Ovary (tissue), 9 donors: ENCODE results near the gene CFAP251. TPM values are rescaled to one million over a fixed set of nuclear protein-coding genes. Genes with fewer than 3 reads are reported as not detected.
"Not testable (repeated sequence)": the region's sequence is repeated elsewhere in the genome, so short reads cannot be mapped to it uniquely, and the experiment has no call there.

Source experiments
- DNase-seq, 5 donors: peaks; one replicate each; pipeline ENCODE4 v3.0.0-alpha.2; 2019 to 2020
- H3K27ac ChIP-seq, 2 donors: fragments of 200-600 bp; one replicate each; pipeline versions ENCODE4 v1.5.1 to v1.8.0; 2019 to 2022
- H3K27me3 ChIP-seq: fragments of 200-600 bp; one replicate; pipeline ENCODE4 v1.8.0; 2022
- H3K36me3 ChIP-seq: fragments of 200-600 bp; sonication (generic); one replicate; pipeline ENCODE4 v1.5.1; 2019
- H3K4me1 ChIP-seq: one replicate; pipeline ENCODE4 v1.8.1; 2013; ENCODE audit warnings: mild to moderate bottlenecking, moderate library complexity; ENCODE audit not compliant: insufficient read depth
- H3K4me3 ChIP-seq: fragments of 200-600 bp; sonication (generic); one replicate; pipeline ENCODE4 v1.5.1; 2017
- H3K9me3 ChIP-seq, 2 donors: fragments of 200-600 bp in 1 of 2; sonication (generic) in 1 of 2; one replicate each; pipeline versions ENCODE4 v1.5.1 to v1.8.1; 2013 to 2019; ENCODE audit warnings: mild to moderate bottlenecking in 1 of 2, moderate library complexity in 1 of 2
- CTCF ChIP-seq, 3 donors: fragments of 450-650 bp in 2 of 3; fragments of 200-600 bp in 1 of 3; IDR thresholded peaks; one replicate each; pipeline versions ENCODE4 v1.5.1 to v1.8.0; 2016 to 2022; ENCODE audit warnings: antibody characterized with exemption in 3 of 3, mild to moderate bottlenecking in 1 of 3
- EP300 ChIP-seq: sonication (generic); formaldehyde crosslinking; IDR thresholded peaks from one replicate; pipeline ENCODE4 v1.6.1; 2017; ENCODE audit warnings: antibody characterized with exemption
- POLR2A ChIP-seq: fragments of 450-650 bp; IDR thresholded peaks from one replicate; pipeline ENCODE4 v1.6.1; 2017; ENCODE audit warnings: antibody characterized with exemption, mild to moderate bottlenecking, moderate library complexity
- WGBS, 3 donors: extraction: QIAGEN DNeasy Blood & Tissue Kit in 1 of 3; methylation state at CpG; one replicate each; pipeline versions ENCODE4 v1.1.5 to v1.1.7; 2013 to 2017; 5-methylcytosine and 5-hydroxymethylcytosine counted together
- intact Hi-C, 4 donors: fragments of 100-400 bp; cut with DNase I; formaldehyde crosslinking; loops; one replicate each; pipeline versions ENCODE4 v1.11.0 to v1.15.1; 2022 to 2023
- polyA plus RNA-seq, 2 donors: library from polyadenylated mRNA; stranded (reverse); fragments of 200-250 nt in 1 of 2; fragments of 350-450 nt in 1 of 2; fragmentation: Illumina TruSeq in 1 of 2; extraction: RNeasy Lipid Tissue Mini Kit (QIAGEN cat#74804) in 1 of 2; gene quantifications; one replicate each; pipeline ENCODE4 v1.2.3, GENCODE V29; 2013 to 2014
- total RNA-seq, 7 donors: library from RNA; depleted of rRNA in 2 of 7; stranded (reverse); fragments of >200 nt in 2 of 7; fragmentation: NEBNext Ultra II Directional in 3 of 7; extraction: Animal tissue kit (Norgen Biotek cat#: 25700) in 3 of 7; gene quantifications; one replicate each; pipeline versions ENCODE4 v1.1.0 to v1.2.4, GENCODE V29; 2016 to 2023
- donor health status: DM: no; HTN: no; CAD: no; lungs with moderate emphysema.
- donor health status: DM: no; HTN: no; CAD: no.
- donor health status: Bipolar disorder and iron deficiency.
- donor health status: DM: yes; HTN: yes; CAD: no.
- donor health status: DM: no; HTN: no; CAD: no.
- donor health status: DM: yes; HTN: yes; CAD: no.

Gene CFAP251
- total and polyA plus RNA-seq, 9 donors, result 1.2 to 28.7 (median 5.5) TPM

- DNase-seq, result no peak
- Histone ChIP-seq H3K9me3 (no peaks in the 10 kb centered on the region), H3K27me3 (no peaks in the 10 kb centered on the region), H3K27ac (no peak overlapping the region), H3K36me3 (no peaks in the 10 kb centered on the region), H3K4me1 (peaks cover 2% of the 10 kb centered on the region), H3K4me3 (no peak overlapping the region)
- intact Hi-C loops, result loop anchor here in 1 of 4 donors (10.0 kb wide), 1 partner anchor 204 kb away; no protein-coding TSS in a partner anchor
- TF ChIP-seq CTCF (IDR thresholded peaks at IDR 0.05), result no peak
- TF ChIP-seq EP300, result no peak
- no peak for TF ChIP-seq POLR2A
- WGBS, 3 donors, result 82 to 89% (median 86%) methylated on average over 2 of the region's 2 CpGs
Observed at GRCh38 chr12:121921066-121921465, 2.7 kb downstream of the CFAP251 start.

GRCh38 chr12:121925358-121925695 is 6.9 kb downstream of the CFAP251 start:
- peak overlapping the region in 1 of 2 donors; percentile 52 for H3K27ac ChIP-seq
- 11 to 34% (median 31%) methylated on average over 7 of the region's 7 CpGs for WGBS, 3 donors
- intact Hi-C loops, result loop anchor here in 1 of 4 donors (10.0 kb wide), 1 partner anchor 199 kb away; no protein-coding TSS in a partner anchor
- peak overlapping the region; percentile 5 for H3K4me3 ChIP-seq
- H3K27me3 ChIP-seq, result no peaks in the 10 kb centered on the region
- no peaks in the 10 kb centered on the region for H3K36me3 ChIP-seq
- H3K9me3 ChIP-seq, result no peaks in the 10 kb centered on the region
- TF ChIP-seq CTCF (IDR thresholded peaks at IDR 0.05) (no peak), EP300 (no peak), POLR2A (no peak)
- H3K4me1 ChIP-seq, result peaks cover 2% of the 10 kb centered on the region
- DNase-seq, result no peak

DNA sequence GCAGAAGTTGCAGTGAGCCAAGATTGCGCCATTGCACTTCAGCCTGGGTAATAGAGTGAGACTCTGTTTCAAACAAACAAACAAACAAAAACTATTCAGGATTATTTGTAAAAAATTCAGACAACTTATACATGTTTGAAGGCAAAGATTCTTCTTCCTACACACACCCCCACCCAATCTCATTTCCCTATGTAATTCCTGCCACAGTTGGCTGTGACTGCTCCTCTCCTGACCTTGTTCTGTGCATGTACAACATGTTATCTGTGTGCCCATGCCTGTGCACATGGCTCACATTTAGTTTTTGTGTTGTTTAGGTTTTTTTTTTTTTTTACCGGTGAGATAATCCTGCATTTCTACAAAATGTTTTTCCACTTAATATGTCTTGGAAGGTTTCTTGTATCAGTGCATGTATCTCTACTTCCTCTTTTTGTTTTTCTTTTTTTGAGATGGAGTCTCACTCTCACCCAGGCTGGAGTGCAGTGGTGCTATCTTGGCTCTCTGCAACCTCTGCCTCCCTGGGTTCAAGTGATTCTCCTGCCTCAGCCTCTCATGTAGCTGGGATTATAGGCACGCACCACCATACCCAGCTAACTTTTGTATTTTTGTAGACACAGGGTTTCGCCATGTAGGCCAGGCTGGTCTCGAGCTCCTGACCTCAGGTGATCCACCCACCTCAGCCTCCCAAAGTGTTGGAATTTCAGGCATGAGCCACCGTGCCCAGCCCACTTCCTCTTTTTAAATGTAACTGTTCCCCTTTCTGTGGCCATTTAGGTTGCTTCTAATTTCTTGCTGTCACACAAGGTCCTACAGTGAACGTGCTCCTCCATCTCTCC is 8.7 kb downstream of the CFAP251 start:
- TF ChIP-seq CTCF (IDR thresholded peaks at IDR 0.05) (no peak), POLR2A (no peak), EP300 (no peak)
- Histone ChIP-seq H3K27me3 (no peaks in the 10 kb centered on the region), H3K27ac (no peak overlapping the region), H3K4me3 (no peak overlapping the region), H3K9me3 (no peaks in the 10 kb centered on the region), H3K4me1 (peaks cover 2% of the 10 kb centered on the region), H3K36me3 (no peaks in the 10 kb centered on the region)
- 82 to 84% (median 83%) methylated on average over 7 of the region's 7 CpGs for WGBS, 3 donors
- intact Hi-C loops, result loop anchor here in 1 of 4 donors (10.0 kb wide), 1 partner anchor 198 kb away; no protein-coding TSS in a partner anchor
- DNase-seq, result no peak

GRCh38 chr12:121927813-121928212 is 9.4 kb downstream of the CFAP251 start:
- no peak for DNase-seq
- WGBS, 3 donors, result 62 to 78% (median 72%) methylated on average over 5 of the region's 5 CpGs
- H3K4me3 ChIP-seq, result no peak overlapping the region
- intact Hi-C loops, result loop anchor here in 1 of 4 donors (10.0 kb wide), 1 partner anchor 197 kb away; no protein-coding TSS in a partner anchor
- TF ChIP-seq EP300 (no peak), CTCF (IDR thresholded peaks at IDR 0.05) (no peak), POLR2A (no peak)
- no peak overlapping the region for H3K27ac ChIP-seq
- no peaks in the 10 kb centered on the region for H3K27me3 ChIP-seq
- no peaks in the 10 kb centered on the region for H3K36me3 ChIP-seq
- no peaks in the 10 kb centered on the region for H3K9me3 ChIP-seq
- H3K4me1 ChIP-seq, result peaks cover 2% of the 10 kb centered on the region

GRCh38 chr12:121929545-121929944 is 11.2 kb downstream of the CFAP251 start:
- H3K4me1 ChIP-seq, H3K27me3 ChIP-seq, DNase-seq, H3K36me3 ChIP-seq, H3K4me3 ChIP-seq, H3K9me3 ChIP-seq, H3K27ac ChIP-seq: not testable (repeated sequence)
- intact Hi-C loops, result loop anchor here in 1 of 4 donors (10.0 kb wide), 1 partner anchor 195 kb away; no protein-coding TSS in a partner anchor
- 96 to 98% (median 97%) methylated on average over 7 of the region's 7 CpGs for WGBS, 3 donors
